ENCODE data around the gene MECP2.

MECP2 gene

GRCh38 chrX:154028502-154029184, 68.9 kb downstream of the MECP2 start:
- H3K9me3 ChIP-seq = no peaks in the 10 kb centered on the region

GRCh38 chrX:154027986-154028385, 69.5 kb downstream of the MECP2 start:
- Histone ChIP-seq H3K27ac (peak overlapping the region; percentile 18), H3K4me3 (ENCODE audit: low read depth in 1 of 2, low read length in 1 of 2) (no peak overlapping the region), H3K27me3 (no peaks in the 10 kb centered on the region), H3K36me3 (peaks cover 48% of the 10 kb centered on the region), H3K9me3 (no peaks in the 10 kb centered on the region), H3K4me1 (ENCODE audit: control insufficient read depth in 1 of 2, insufficient read depth in 1 of 2, low read depth in 1 of 2, low read length in 1 of 2) (peaks cover 0 to 3% of the 10 kb centered on the region in 2 experiments)
- no peak for TF ChIP-seq CTCF (IDR thresholded peaks at IDR 0.05)

More at GRCh38 chrX:154028502-154029184, 68.9 kb downstream of the MECP2 start:
- Histone ChIP-seq H3K27ac (peak overlapping the region; percentile 18), H3K4me3 (ENCODE audit: low read depth in 1 of 2, low read length in 1 of 2) (no peak overlapping the region), H3K27me3 (no peaks in the 10 kb centered on the region), H3K4me1 (ENCODE audit: control insufficient read depth in 1 of 2, insufficient read depth in 1 of 2, low read depth in 1 of 2, low read length in 1 of 2) (peaks cover 0 to 3% of the 10 kb centered on the region in 2 experiments), H3K36me3 (peaks cover 48% of the 10 kb centered on the region)
- no peak for TF ChIP-seq CTCF (IDR thresholded peaks at IDR 0.05)

GRCh38 chrX:154027022-154027402, 70.5 kb downstream of the MECP2 start:
- H3K27me3 ChIP-seq = no peaks in the 10 kb centered on the region
- peaks cover 0 to 3% of the 10 kb centered on the region in 2 experiments for H3K4me1 ChIP-seq (ENCODE audit: control insufficient read depth in 1 of 2, insufficient read depth in 1 of 2, low read depth in 1 of 2, low read length in 1 of 2)
- H3K4me3 ChIP-seq (ENCODE audit: low read depth in 1 of 2, low read length in 1 of 2) = no peak overlapping the region
- no peak overlapping the region for H3K27ac ChIP-seq
- TF ChIP-seq CTCF (IDR thresholded peaks at IDR 0.05) = no peak
- H3K9me3 ChIP-seq = no peaks in the 10 kb centered on the region
- H3K36me3 ChIP-seq = peaks cover 40% of the 10 kb centered on the region

GRCh38 chrX:154026136-154027021, 71.1 kb downstream of the MECP2 start:
- Histone ChIP-seq H3K27ac (no peak overlapping the region), H3K9me3 (no peaks in the 10 kb centered on the region), H3K36me3 (peaks cover 34% of the 10 kb centered on the region), H3K27me3 (no peaks in the 10 kb centered on the region), H3K4me1 (ENCODE audit: control insufficient read depth in 1 of 2, insufficient read depth in 1 of 2, low read depth in 1 of 2, low read length in 1 of 2) (peaks cover under 1 to 4% of the 10 kb centered on the region in 2 experiments), H3K4me3 (ENCODE audit: low read depth in 1 of 2, low read length in 1 of 2) (no peak overlapping the region)
- TF ChIP-seq CTCF (IDR thresholded peaks at IDR 0.05) = no peak

GRCh38 chrX:154025230-154025629, 72.3 kb downstream of the MECP2 start:
- Histone ChIP-seq H3K4me1 (ENCODE audit: control insufficient read depth in 1 of 2, insufficient read depth in 1 of 2, low read depth in 1 of 2, low read length in 1 of 2) (peaks cover 12 to 15% of the 10 kb centered on the region in 2 experiments), H3K36me3 (peaks cover 23% of the 10 kb centered on the region), H3K9me3 (no peaks in the 10 kb centered on the region), H3K27me3 (no peaks in the 10 kb centered on the region), H3K27ac (no peak overlapping the region), H3K4me3 (ENCODE audit: low read depth in 1 of 2, low read length in 1 of 2) (no peak overlapping the region)
- TF ChIP-seq CTCF (IDR thresholded peaks at IDR 0.05) = no peak
